Endothelial cell of umbilical vein (primary cell): ENCODE measurements around the gene ASXL1.

ENCODE experiments used
- CTCF ChIP-seq, 2 donors: IDR thresholded peaks; 1 replicate in 1 of 2; 2 replicates in 1 of 2; pipeline ENCODE4 v1.5.1; 2011; ENCODE audit warnings: low read length in 2 of 2, mild to moderate bottlenecking in 2 of 2, moderate library complexity in 2 of 2, control low read depth in 1 of 2, inconsistent platforms in 1 of 2, low read depth in 1 of 2; ENCODE audit not compliant: insufficient read depth in 1 of 2; ENCODE audit errors: extremely low read depth in 1 of 2
- EZH2 ChIP-seq: IDR thresholded peaks from 2 replicates; pipeline ENCODE4 v1.6.1; 2012; ENCODE audit warnings: borderline replicate concordance, low read depth, mild to moderate bottlenecking, moderate library complexity, low read length, inconsistent platforms; ENCODE audit not compliant: severe bottlenecking
- JUN ChIP-seq: IDR thresholded peaks from 2 replicates; pipeline ENCODE4 v1.6.1; 2011; ENCODE audit warnings: borderline replicate concordance, low read depth; ENCODE audit not compliant: insufficient read length, insufficient read depth
- POLR2A ChIP-seq: IDR thresholded peaks from 2 replicates; pipeline ENCODE4 v1.6.1; 2012; ENCODE audit warnings: low read depth, mild to moderate bottlenecking, control low read depth, low read length
- POLR2AphosphoS5 ChIP-seq: IDR thresholded peaks from 2 replicates; pipeline ENCODE4 v1.6.1; 2012; ENCODE audit warnings: low read depth, mild to moderate bottlenecking, control low read depth, low read length, moderate library complexity; ENCODE audit not compliant: insufficient read depth

GRCh38 chr20:32356622-32357374 lies 1.3 kb upstream of the ASXL1 start:
- TF ChIP-seq CTCF (IDR thresholded peaks at IDR 0.05; ENCODE audit: extremely low read depth in 1 of 2, insufficient read depth in 1 of 2, low read depth in 1 of 2, low read length in 2 of 2): no peak
- no peak for TF ChIP-seq POLR2A
- TF ChIP-seq EZH2: no peak
- no peak for TF ChIP-seq JUN
- no peak for TF ChIP-seq POLR2AphosphoS5
